HG03520 (cell line): Measurements from ENCODE around the gene MROH2A.
A peak's percentile ranks its signal among the peaks of the same experiment; 100 is the strongest.
"Not testable (repeated sequence)": the region's sequence is repeated elsewhere in the genome, so short reads cannot be mapped to it uniquely, and the experiment has no call there.

Experiments used
- ATAC-seq: cut with Tn5 transposase; IDR thresholded peaks from one replicate; pipeline ENCODE4 v1.9.1; 2021; ENCODE audit warnings: mild to moderate bottlenecking, moderate library complexity; ENCODE audit not compliant: unreplicated experiment

MROH2A gene

DNA sequence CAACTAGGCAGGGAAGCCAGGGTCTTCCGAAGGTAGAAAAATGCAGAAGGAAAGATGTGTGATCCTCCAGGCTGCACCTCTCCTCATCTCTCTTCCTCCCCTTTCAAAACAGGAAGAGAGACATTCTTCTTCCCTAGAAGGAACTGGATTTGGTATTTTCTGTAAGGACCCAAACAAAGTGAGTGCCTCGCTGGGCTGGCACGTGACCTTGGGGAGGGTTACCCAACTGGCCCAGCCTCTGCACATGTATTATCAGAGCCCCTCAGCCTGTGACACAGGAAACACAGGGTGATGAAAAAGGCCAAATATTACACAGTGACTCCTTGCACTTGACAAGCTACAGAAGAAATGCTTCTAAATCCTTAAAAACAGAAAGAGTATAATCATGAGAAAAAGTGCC, 73.9 kb downstream of the MROH2A start:
- no peak for ATAC-seq

DNA sequence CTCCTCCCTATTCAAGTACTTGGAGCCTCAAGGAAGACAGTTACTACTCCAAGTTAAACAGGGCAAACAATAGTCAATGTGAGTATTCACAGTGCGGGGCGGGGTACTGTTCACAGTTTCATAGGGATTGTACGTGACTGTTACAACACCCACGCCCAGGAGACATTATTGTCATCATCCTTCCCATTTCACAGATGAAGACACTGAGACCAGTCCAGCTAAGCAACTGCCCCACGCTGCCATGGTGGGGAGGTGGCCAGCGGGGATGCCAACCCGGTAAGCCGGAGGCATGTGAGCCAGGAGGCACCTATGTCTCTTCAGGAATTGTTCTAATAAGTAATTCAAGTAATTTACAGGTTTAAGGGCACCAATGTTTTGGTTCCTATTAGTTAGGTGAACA, 75.2 kb downstream of the MROH2A start:
- no peak for ATAC-seq

DNA sequence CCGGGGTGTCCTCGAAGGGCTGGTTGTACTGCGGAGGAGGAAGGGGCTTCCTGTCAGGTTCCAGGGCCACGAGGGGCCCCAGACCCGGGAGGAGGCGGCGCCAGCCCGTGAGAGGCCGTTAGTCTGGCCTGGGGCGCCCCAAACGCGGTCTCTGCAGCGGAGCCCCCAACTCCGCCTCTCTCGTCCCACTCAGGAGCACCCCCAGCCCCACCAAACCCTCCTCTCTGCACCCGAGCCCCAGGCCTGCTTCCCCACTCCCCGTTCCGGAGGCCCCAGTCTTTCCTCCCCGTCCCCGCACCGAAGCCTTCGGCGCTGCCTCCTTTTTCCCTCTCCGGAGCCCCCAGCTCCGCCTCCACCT, 75.7 kb downstream of the MROH2A start:
- peak; percentile 3 for ATAC-seq

DNA sequence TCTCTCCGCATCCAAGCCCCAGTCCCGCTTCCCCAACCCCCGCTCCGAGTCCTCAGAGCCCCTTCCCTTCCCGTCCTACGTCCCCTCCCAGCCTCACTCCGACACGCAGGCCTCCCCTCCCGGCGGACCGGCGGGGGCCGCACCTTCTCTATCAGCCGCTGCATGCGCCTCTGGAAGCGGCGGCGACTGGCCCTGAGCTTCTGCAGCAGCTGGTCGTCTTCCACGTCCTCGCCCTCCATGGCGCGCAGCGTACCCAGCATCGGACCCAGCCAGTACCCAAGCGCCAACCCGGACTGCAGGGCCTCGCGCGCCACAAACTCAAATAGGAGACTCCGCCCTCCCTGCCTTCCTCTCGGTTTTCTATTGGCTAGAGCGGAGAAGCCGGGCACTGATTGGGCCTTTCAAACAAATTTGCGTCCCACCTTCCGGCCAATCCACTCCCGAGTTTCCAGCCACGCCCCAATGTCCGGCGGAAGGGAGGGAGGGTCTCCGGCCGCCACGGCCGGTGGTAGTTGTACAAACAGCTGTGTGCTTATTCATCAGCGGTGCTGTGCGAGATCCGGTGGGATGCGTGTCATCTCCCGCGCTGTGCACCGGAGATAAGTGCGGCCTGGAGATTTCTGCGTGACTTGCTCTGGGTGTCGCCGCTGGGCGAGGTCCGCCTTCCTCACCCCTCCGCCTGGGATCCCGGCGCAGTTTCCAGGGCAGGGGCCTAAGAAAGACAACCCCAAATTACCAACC, 76.3 kb downstream of the MROH2A start, which contains the start of gene HJURP:
HJURP (minus strand) TSS at position 295 of the 741 bp plus-strand sequence; CDS start at position 260, 35 bp downstream.
- peak; percentile 91 for ATAC-seq

DNA sequence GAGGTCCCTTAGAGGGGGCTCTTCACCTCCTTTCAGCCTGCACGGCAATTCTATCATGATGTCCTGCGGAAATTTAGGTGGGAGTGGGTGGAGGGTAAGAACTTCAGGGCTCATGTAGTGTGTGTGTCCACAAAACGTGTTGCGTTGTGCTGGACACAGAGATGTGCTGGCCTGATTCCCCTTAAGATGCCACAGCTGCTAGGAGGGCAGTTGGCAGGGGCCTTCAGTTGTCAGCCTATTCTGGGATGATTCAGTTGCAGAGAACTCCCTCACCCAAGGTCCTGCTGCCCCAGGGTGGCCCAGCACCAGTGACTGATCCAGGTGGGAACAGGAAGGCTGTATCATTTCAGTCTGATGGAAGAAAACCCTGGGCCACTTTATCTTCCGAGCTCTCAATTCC, 77.2 kb downstream of the MROH2A start:
- ATAC-seq = no peak

DNA sequence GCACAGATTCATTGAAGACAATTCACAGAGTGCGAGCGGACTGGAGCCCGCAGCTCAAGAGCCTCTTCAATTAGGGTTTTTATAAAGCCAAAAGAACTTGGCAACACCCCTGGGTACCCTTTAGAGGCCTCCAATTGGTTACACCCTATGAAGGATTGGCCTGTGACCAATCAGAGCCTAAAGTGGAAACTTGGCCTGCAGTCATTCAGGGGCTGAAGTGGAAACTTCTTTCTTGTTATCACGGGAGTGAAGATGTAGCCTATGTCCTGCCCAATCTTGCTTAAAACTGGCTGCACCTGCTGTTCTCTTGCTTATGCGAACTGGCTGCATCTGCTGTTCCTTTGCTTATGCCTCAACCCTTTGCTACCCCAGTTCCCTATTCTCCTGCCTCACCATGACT, 78.1 kb downstream of the MROH2A start:
- no peak for ATAC-seq

DNA sequence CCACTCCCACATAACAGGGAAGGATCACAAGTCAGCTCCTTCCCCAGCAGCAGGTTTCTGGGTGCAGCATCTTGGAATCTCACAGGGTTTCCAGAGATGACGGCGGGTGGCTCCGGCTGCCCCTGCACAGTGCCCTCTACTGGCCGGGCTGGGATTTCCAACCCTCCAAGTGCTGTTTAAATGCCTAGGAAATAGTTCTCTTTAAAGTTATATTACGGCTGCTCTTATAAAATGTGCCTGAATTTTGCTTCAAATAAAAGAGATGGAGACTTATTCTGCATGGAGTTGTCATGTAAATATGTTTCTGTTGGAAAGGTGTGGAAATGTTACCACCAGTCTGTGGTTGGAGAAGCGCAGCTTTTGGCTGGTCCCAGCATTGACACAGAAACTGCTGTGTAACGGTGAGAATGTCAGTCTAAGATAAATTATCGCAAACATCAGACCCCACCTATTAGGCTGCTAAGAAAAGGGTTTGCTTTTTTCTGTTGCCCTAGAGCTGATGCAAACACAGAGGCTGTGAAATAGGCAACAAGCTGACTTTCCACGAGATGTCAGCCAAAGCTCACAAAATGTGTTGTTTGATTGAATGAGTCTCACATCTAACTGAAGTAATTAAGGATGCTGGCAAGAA, 79.5 kb downstream of the MROH2A start:
- no peak for ATAC-seq

DNA sequence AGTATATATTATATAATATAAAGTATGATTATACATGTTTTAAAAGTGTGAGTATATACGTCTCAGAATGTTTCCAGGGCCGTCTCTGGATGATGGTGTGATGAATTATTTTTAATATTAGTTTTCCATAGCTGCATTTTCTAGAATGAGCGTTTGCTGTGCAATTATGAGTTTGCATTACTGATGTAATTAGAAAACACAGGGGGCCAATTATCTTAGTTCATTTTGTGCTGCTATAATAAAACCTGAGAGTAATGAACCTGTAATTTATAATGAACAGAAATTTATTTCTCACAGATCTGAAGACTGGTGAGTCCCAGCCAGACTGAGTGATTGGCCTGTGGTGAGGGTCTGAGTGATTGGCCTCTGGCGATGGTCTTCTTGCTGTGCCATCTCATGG, 80.2 kb downstream of the MROH2A start:
- ATAC-seq = no peak

DNA sequence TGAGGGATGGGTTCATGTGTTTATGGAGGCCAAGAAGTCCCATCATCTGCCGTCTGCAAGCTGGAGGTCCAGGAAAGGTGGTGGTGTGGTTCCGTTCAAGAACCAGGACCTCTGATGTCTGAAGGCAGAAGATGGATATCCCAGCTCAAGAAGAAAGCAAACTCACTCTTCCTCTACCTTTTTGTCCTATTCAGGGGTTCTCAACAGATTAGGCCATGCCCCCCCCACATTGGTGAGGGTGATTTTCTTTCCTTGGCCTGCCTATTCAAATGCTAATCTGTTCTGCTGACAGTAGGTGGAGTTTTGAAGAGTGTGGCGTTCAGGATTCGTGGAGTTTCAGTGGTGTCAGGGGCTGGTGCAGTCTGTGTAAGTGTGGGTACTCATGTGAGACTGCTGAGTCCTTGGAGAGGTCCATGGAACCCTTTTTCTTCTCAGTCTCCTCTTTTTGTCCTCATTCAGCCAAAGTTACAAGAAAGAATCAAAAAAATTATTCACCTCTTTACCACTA, 84.2 kb downstream of the MROH2A start:
- no peak for ATAC-seq

DNA sequence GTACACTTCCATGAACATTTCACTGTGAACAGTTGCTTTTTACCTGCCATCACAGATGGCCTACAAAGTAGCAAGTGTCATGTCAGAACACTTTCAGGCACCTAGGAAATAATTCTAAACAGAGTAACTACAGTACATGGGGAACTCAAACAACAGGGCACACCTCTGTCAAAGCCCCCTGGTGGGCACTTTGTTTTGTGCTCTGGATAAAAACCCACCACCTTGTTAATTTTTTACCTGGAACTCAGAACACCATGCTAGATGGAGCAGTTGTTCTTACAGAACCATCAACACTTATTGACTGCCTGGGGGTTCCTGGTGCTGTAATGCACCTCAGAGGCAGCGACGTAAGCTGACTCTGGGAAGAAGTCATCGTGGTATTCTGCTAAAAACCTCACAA, 87.7 kb downstream of the MROH2A start:
- ATAC-seq = no peak

DNA sequence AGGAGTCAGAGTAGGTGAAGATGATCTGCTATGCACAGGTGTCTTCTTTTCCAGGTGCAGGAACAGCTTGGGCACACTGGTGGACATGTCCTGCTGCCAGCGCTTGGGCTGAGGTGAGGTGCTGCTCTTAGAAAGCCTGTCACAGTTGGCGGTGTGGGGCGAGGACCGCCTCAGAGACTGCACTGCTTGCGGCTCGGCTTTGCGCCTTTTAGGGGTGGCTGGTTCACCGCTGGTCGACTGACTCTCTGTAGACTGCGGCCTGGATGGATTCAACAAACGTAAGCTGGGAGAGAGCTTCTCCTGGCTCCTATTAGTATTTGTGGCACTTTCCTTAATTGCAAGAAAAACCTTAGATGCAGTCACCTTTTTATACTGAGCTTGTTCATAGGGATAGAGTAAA, 88.3 kb downstream of the MROH2A start:
- ATAC-seq = no peak

DNA sequence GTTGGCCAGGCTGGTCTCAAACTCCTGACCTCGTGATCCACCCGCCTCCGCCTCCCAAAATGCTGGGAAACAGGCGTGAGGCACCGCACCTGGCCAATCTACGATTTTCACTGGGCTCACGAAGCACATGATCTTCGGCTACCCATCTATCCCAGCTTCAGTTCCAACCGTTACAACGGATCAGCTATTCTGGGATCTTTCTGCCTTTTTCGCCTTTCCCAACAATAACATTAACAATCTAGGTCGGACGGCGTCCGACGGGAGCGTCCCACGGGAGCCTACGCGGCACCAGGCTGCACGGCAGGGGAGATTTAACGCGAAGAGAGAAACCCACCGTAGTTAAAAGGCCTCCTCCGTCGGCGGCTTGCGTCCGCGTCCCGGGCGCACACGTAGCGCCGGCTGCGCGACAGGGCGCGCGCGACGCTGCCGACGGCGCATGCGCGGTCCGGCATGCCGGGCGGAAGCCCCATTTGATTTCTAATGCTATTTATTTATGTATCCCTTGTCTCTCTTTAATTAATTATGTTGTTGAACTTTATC, 89.9 kb downstream of the MROH2A start, which contains the start of gene MSL3B:
MSL3B (minus strand) TSS at position 394 of the 540 bp plus-strand sequence.
- peak; percentile 79 for ATAC-seq

DNA sequence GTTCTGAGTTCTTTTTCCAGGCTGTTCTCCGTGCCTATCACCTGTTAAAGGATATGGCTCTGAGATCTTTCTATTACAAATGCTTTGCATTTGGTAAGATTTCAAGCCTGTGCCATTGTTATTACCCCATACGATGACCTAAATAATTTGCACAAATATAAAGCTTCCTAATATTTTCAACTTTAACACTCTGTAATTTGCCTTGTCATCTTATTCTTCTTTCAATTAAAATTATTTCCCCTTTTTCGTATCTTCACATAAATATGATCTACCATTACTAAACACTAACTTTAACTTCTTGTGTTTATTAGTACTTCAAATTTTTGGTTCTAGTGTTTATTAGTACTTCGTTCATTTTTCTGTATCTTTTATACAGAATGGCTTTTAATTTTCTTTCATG, 93.3 kb downstream of the MROH2A start:
- ATAC-seq = no peak

DNA sequence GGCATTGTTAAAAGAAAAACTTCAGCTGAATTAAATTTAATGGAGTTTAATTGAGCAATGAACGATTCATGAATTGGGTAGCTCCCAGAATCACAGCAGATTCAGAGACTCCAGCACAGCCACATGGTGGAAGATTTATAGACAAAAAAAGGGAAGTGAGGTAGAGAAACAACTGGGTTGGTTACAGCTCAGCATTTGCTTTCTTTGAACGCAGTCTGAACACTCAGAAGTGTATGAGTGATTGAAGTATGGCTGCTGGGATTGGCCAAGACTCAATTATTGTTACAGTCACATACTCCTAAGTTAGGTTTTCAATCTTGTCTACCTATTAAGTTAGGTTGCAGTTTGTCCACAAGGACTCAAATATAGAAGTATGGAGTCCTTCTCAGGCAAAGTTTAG, 94.0 kb downstream of the MROH2A start:
- ATAC-seq = not testable (repeated sequence)

DNA sequence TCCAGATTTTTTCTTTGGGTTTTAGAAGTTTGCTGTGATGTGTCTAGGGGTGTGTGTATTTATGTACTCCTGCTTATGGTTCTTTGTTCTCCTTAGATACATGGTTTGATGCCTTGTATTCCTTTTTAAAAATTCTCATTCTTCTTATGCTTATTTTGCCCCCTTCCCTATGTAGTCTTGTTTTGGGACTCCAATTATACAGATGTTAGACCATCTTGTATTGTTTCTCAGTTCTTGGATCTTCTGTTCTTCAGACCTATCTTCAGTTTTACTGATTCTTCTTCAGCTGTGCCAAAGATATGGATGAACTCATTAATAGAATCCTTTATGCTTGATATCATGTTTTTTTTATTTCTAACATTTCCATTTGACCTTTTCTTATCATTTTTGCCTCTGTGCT, 104.2 kb downstream of the MROH2A start:
- no peak for ATAC-seq
